SK-N-SH treated with all-trans-retinoic acid at 6 μM for 48 hours (cell line): ENCODE data around the gene DNAH1.

Experiments used
- ATAC-seq: fragments of 200-7000 bp; cut with Tn5 transposase; 3 replicates; pipeline ENCODE4 v1.9.1; 2020; ENCODE audit warnings: mild to moderate bottlenecking, moderate library complexity
- ARNTL ChIP-seq: fragments of 450-650 bp; formaldehyde crosslinking; IDR thresholded peaks from 2 replicates; pipeline ENCODE4 v1.5.0; 2020; ENCODE audit warnings: low read depth, mild to moderate bottlenecking, moderate library complexity, borderline replicate concordance
- BACH2 ChIP-seq: fragments of 250-450 bp; sonication (Bioruptor Pico); IDR thresholded peaks from 2 replicates; pipeline ENCODE4 v1.9.0; 2021; ENCODE audit warnings: mild to moderate bottlenecking, borderline replicate concordance
- CREB5 ChIP-seq: fragments of 250-450 bp; sonication (Bioruptor Pico); IDR thresholded peaks from 2 replicates; pipeline ENCODE4 v1.5.1; 2020; ENCODE audit warnings: low read depth, mild to moderate bottlenecking, moderate library complexity
- CSDC2 ChIP-seq: fragments of 250-450 bp; sonication (Bioruptor Pico); IDR thresholded peaks from 2 replicates; pipeline ENCODE4 v1.5.0; 2020; ENCODE audit warnings: mild to moderate bottlenecking, moderate library complexity
- ESRRG ChIP-seq: fragments of 250-450 bp; sonication (Bioruptor Pico); IDR thresholded peaks from 2 replicates; pipeline ENCODE4 v1.6.1; 2021; ENCODE audit warnings: mild to moderate bottlenecking
- GLIS3 ChIP-seq: fragments of 250-450 bp; sonication (Bioruptor Pico); IDR thresholded peaks from 2 replicates; pipeline ENCODE4 v1.5.0; 2020; ENCODE audit warnings: mild to moderate bottlenecking, moderate library complexity
- ISL1 ChIP-seq: fragments of 250-450 bp; sonication (Bioruptor Pico); IDR thresholded peaks from 2 replicates; pipeline ENCODE4 v2.1.2; 2022; ENCODE audit warnings: mild to moderate bottlenecking, moderate library complexity
- OSR1 ChIP-seq: fragments of 250-450 bp; sonication (Bioruptor Pico); IDR thresholded peaks from 2 replicates; pipeline ENCODE4 v1.8.0; 2022; ENCODE audit warnings: moderate library complexity, mild to moderate bottlenecking, inconsistent platforms
- POU6F1 ChIP-seq: fragments of 250-450 bp; sonication (Bioruptor Pico); IDR thresholded peaks from 2 replicates; pipeline ENCODE4 v1.8.0; 2021; ENCODE audit warnings: low read depth, mild to moderate bottlenecking, moderate library complexity, borderline replicate concordance
- PPARA ChIP-seq: fragments of 250-450 bp; sonication (Bioruptor Pico); IDR thresholded peaks from 2 replicates; pipeline ENCODE4 v1.5.0; 2020; ENCODE audit warnings: mild to moderate bottlenecking, borderline replicate concordance
- RARB ChIP-seq: fragments of 250-450 bp; sonication (Bioruptor Pico); IDR thresholded peaks from 2 replicates; pipeline ENCODE4 v1.8.0; 2021; ENCODE audit warnings: mild to moderate bottlenecking, moderate library complexity
- SNAI2 ChIP-seq: fragments of 250-450 bp; sonication (Bioruptor Pico); IDR thresholded peaks from 2 replicates; pipeline ENCODE4 v1.5.0; 2020; ENCODE audit warnings: mild to moderate bottlenecking, moderate library complexity
- TOX ChIP-seq: fragments of 250-450 bp; sonication (Bioruptor Pico); IDR thresholded peaks from 2 replicates; pipeline ENCODE4 v1.8.0; 2021; ENCODE audit warnings: mild to moderate bottlenecking, moderate library complexity, borderline replicate concordance
- ZC3H10 ChIP-seq: fragments of 250-450 bp; sonication (Bioruptor Pico); IDR thresholded peaks from 2 replicates; pipeline ENCODE4 v1.5.1; 2021; ENCODE audit warnings: mild to moderate bottlenecking, moderate library complexity
- ZFP3 ChIP-seq: fragments of 250-450 bp; sonication (Bioruptor Pico); IDR thresholded peaks from 2 replicates; pipeline ENCODE4 v1.5.0; 2020; ENCODE audit warnings: mild to moderate bottlenecking, moderate library complexity
- ZFP30 ChIP-seq: fragments of 450-650 bp; formaldehyde crosslinking; IDR thresholded peaks from 2 replicates; pipeline ENCODE4 v1.5.0; 2022; ENCODE audit warnings: mild to moderate bottlenecking, moderate library complexity
- ZNF565 ChIP-seq: fragments of 450-650 bp; formaldehyde crosslinking; conservative IDR thresholded peaks from 2 replicates; pipeline ENCODE4 v1.5.0; 2020; ENCODE audit warnings: low read depth, mild to moderate bottlenecking, moderate library complexity
- ZNF70 ChIP-seq: fragments of 450-650 bp; formaldehyde crosslinking; IDR thresholded peaks from 2 replicates; pipeline ENCODE4 v1.5.0; 2020; ENCODE audit warnings: mild to moderate bottlenecking, moderate library complexity
- ZNF8 ChIP-seq: fragments of 450-650 bp; formaldehyde crosslinking; IDR thresholded peaks from 2 replicates; pipeline ENCODE4 v1.5.0; 2020; ENCODE audit warnings: mild to moderate bottlenecking, moderate library complexity
- TF ChIP-seq, protein P1 (sequence below): fragments of 250-450 bp; sonication (Bioruptor Pico); IDR thresholded peaks from 2 replicates; pipeline ENCODE4 v1.8.0; 2020; ENCODE audit warnings: mild to moderate bottlenecking, moderate library complexity, borderline replicate concordance
- TF ChIP-seq, protein P2 (sequence below): fragments of 250-450 bp; sonication (Bioruptor Pico); IDR thresholded peaks from 2 replicates; pipeline ENCODE4 v1.5.0; 2020; ENCODE audit warnings: mild to moderate bottlenecking, moderate library complexity

DNAH1 gene

GRCh38 chr3:52294320-52295150 is 21.6 kb upstream of the DNAH1 start:
- ATAC-seq = no peak
- TF ChIP-seq CSDC2 (CRISPR knock-in tag) (no peak), ZFP3 (CRISPR knock-in tag) (no peak), SNAI2 (no peak)
- TF ChIP-seq, protein P1, sequence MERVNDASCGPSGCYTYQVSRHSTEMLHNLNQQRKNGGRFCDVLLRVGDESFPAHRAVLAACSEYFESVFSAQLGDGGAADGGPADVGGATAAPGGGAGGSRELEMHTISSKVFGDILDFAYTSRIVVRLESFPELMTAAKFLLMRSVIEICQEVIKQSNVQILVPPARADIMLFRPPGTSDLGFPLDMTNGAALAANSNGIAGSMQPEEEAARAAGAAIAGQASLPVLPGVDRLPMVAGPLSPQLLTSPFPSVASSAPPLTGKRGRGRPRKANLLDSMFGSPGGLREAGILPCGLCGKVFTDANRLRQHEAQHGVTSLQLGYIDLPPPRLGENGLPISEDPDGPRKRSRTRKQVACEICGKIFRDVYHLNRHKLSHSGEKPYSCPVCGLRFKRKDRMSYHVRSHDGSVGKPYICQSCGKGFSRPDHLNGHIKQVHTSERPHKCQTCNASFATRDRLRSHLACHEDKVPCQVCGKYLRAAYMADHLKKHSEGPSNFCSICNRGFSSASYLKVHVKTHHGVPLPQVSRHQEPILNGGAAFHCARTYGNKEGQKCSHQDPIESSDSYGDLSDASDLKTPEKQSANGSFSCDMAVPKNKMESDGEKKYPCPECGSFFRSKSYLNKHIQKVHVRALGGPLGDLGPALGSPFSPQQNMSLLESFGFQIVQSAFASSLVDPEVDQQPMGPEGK = no peak

- ATAC-seq = no peak
- TF ChIP-seq ARNTL (CRISPR knock-in tag) (no peak), OSR1 (CRISPR knock-in tag) (no peak), ZFP3 (CRISPR knock-in tag) (no peak), SNAI2 (no peak), ZNF70 (CRISPR knock-in tag) (no peak), ZFP30 (CRISPR knock-in tag) (no peak), GLIS3 (CRISPR knock-in tag) (no peak), TOX (CRISPR knock-in tag) (no peak), BACH2 (CRISPR knock-in tag) (no peak), ESRRG (CRISPR knock-in tag) (no peak), ZNF8 (no peak), PPARA (CRISPR knock-in tag) (no peak), ZNF565 (CRISPR knock-in tag) (no peak), ISL1 (CRISPR knock-in tag) (no peak), RARB (CRISPR knock-in tag) (no peak), CREB5 (CRISPR knock-in tag) (no peak), ZC3H10 (CRISPR knock-in tag) (no peak)
- TF ChIP-seq, protein P1 = no peak
- TF ChIP-seq, protein P2, sequence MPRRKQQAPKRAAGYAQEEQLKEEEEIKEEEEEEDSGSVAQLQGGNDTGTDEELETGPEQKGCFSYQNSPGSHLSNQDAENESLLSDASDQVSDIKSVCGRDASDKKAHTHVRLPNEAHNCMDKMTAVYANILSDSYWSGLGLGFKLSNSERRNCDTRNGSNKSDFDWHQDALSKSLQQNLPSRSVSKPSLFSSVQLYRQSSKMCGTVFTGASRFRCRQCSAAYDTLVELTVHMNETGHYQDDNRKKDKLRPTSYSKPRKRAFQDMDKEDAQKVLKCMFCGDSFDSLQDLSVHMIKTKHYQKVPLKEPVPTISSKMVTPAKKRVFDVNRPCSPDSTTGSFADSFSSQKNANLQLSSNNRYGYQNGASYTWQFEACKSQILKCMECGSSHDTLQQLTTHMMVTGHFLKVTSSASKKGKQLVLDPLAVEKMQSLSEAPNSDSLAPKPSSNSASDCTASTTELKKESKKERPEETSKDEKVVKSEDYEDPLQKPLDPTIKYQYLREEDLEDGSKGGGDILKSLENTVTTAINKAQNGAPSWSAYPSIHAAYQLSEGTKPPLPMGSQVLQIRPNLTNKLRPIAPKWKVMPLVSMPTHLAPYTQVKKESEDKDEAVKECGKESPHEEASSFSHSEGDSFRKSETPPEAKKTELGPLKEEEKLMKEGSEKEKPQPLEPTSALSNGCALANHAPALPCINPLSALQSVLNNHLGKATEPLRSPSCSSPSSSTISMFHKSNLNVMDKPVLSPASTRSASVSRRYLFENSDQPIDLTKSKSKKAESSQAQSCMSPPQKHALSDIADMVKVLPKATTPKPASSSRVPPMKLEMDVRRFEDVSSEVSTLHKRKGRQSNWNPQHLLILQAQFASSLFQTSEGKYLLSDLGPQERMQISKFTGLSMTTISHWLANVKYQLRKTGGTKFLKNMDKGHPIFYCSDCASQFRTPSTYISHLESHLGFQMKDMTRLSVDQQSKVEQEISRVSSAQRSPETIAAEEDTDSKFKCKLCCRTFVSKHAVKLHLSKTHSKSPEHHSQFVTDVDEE (CRISPR knock-in tag) = no peak
- TF ChIP-seq, all 23 proteins: peak for 0
Measured at GRCh38 chr3:52295671-52296208, 20.4 kb upstream of the DNAH1 start.

DNA sequence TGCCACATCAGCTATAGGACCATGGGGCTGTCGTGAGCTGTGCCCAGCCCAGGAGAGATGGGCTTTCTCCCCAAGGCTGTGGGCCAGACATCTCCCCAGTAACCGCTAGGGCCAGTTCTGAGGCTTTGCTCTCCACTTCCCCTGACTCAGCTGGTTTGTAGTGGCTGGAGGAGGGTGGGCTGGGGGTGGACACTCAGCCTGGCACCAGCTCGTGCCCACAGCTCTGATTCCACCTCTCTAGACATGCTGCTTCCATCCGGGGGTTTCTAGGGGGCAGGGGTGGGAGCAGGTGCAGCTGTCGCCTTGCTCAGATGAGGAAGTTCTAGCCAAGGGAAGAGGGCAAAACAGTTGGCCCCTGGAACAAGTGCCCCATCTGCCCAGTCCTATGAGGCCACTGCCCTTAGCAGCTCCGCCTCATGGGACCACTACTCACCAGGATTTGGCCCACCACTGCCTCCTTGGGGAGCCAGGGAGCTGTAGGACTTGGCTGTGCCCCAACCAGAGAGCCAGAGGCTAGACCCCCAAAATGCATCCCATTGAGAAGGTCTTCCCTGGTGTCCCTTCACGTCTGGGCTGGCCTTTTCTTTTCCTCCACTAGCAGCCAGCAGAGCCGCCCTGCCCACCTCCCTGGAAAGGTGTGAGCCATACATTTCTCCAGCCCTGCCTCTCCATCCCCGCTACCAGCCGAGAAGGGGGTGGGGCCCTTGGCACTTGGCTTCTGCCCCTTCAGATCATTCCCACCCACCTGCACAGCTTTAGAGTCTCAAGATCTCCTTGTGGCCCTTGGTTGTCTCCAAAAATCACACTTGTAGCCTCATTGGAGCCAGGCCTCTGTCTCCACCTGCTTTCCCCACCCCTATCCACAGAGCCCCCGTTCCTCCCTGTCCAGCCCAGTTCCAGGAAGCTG is 18.6 kb upstream of the DNAH1 start:
- no peak for ATAC-seq
- TF ChIP-seq ISL1 (CRISPR knock-in tag) (no peak), ZNF565 (CRISPR knock-in tag) (no peak), ZFP30 (CRISPR knock-in tag) (no peak), CSDC2 (CRISPR knock-in tag) (no peak), CREB5 (CRISPR knock-in tag) (no peak), PPARA (CRISPR knock-in tag) (no peak), POU6F1 (CRISPR knock-in tag) (no peak), ARNTL (CRISPR knock-in tag) (no peak), ZNF70 (CRISPR knock-in tag) (no peak), ZFP3 (CRISPR knock-in tag) (no peak), TOX (CRISPR knock-in tag) (no peak), OSR1 (CRISPR knock-in tag) (no peak)
- TF ChIP-seq, protein P1 = no peak
